ENCODE results near the gene RIT2. TPM values are rescaled to one million over a fixed set of nuclear protein-coding genes. Genes with fewer than 3 reads are reported as not detected.
A peak's percentile ranks its signal among the peaks of the same experiment; 100 is the strongest.

RIT2 gene
- total and polyA plus RNA-seq, 4 donors, result 7.1 to 30.1 (median 22.4) TPM

- no peak for DNase-seq (ENCODE audit: low read depth in 4 of 6, low spot score in 6 of 6)
- no CpG with 5 or more reads among the region's 2 CpGs for WGBS (ENCODE audit: insufficient coverage)
- H3K27me3 ChIP-seq (ENCODE audit: control insufficient read depth, insufficient read depth, low read length), result no peaks in the 10 kb centered on the region
These were observed 260.9 kb downstream of the RIT2 start for GRCh38 chr18:42854558-42854957.

GRCh38 chr18:42850174-42851083 is 265.1 kb downstream of the RIT2 start:
- DNase-seq (ENCODE audit: low read depth in 4 of 6, low spot score in 6 of 6), result peak in 1 of 6 donors; percentile 46
- Histone ChIP-seq H3K27ac (ENCODE audit: low read depth, low read length) (no peak overlapping the region), H3K27me3 (ENCODE audit: control insufficient read depth, insufficient read depth, low read length) (no peaks in the 10 kb centered on the region), H3K9me3 (ENCODE audit: control insufficient read depth, insufficient read depth, low read length) (no peaks in the 10 kb centered on the region), H3K36me3 (ENCODE audit: control insufficient read depth, insufficient read depth, low read length) (no peaks in the 10 kb centered on the region), H3K4me1 (ENCODE audit: control insufficient read depth, insufficient read depth, low read length) (no peaks in the 10 kb centered on the region), H3K4me3 (ENCODE audit: low read depth, low read length) (no peak overlapping the region)
- no CpG with 5 or more reads among the region's 5 CpGs for WGBS (ENCODE audit: insufficient coverage)

More at GRCh38 chr18:42854558-42854957, 260.9 kb downstream of the RIT2 start:
- Histone ChIP-seq H3K36me3 (ENCODE audit: control insufficient read depth, insufficient read depth, low read length) (no peaks in the 10 kb centered on the region), H3K9me3 (ENCODE audit: control insufficient read depth, insufficient read depth, low read length) (no peaks in the 10 kb centered on the region), H3K4me1 (ENCODE audit: control insufficient read depth, insufficient read depth, low read length) (no peaks in the 10 kb centered on the region), H3K27ac (ENCODE audit: low read depth, low read length) (no peak overlapping the region), H3K4me3 (ENCODE audit: low read depth, low read length) (no peak overlapping the region)

GRCh38 chr18:42839408-42839807 is 276.1 kb downstream of the RIT2 start:
- no peak overlapping the region for H3K4me3 ChIP-seq (ENCODE audit: low read depth, low read length)
- no peak for DNase-seq (ENCODE audit: low read depth in 4 of 6, low spot score in 6 of 6)
- 100% methylated on average over 1 of the region's 1 CpG for WGBS (ENCODE audit: insufficient coverage)
- no peaks in the 10 kb centered on the region for H3K4me1 ChIP-seq (ENCODE audit: control insufficient read depth, insufficient read depth, low read length)
- no peak overlapping the region for H3K27ac ChIP-seq (ENCODE audit: low read depth, low read length)
- no peaks in the 10 kb centered on the region for H3K27me3 ChIP-seq (ENCODE audit: control insufficient read depth, insufficient read depth, low read length)
- no peaks in the 10 kb centered on the region for H3K36me3 ChIP-seq (ENCODE audit: control insufficient read depth, insufficient read depth, low read length)
- H3K9me3 ChIP-seq (ENCODE audit: control insufficient read depth, insufficient read depth, low read length), result no peaks in the 10 kb centered on the region

DNA sequence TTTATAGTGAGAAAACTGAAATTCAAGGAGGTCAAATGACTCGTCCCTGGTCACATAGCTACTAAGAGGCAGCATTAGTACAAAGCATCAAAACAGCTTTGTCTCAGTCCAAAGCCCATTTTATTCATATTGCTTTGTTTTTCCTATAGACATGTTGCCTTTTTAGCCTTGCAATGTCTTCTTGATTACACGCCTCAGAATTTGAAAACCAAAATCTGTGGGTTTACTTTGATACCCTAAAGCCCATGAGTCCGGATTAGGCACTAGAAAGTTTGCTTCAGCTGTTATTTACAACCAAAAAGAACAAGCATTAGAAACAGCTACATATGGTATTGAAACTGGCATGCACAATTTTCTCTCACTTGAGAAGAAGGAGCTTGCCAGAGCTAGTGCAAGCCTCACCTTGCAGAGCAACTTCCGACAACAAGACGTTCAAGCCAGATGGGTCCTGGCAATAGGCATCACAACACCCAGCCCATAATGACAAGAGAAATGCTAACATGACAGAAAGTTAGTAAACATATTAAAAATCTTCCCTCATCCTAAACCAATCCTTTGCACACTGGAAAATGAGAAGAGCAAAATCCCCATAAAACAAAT is 276.8 kb downstream of the RIT2 start:
- peak in 1 of 6 donors; percentile 71 for DNase-seq (ENCODE audit: low read depth in 4 of 6, low spot score in 6 of 6)
- H3K27ac ChIP-seq (ENCODE audit: low read depth, low read length), result no peak overlapping the region
- no peaks in the 10 kb centered on the region for H3K36me3 ChIP-seq (ENCODE audit: control insufficient read depth, insufficient read depth, low read length)
- 100% methylated on average over 3 of the region's 5 CpGs for WGBS (ENCODE audit: insufficient coverage)
- H3K4me3 ChIP-seq (ENCODE audit: low read depth, low read length), result no peak overlapping the region
- H3K4me1 ChIP-seq (ENCODE audit: control insufficient read depth, insufficient read depth, low read length), result no peaks in the 10 kb centered on the region
- no peaks in the 10 kb centered on the region for H3K9me3 ChIP-seq (ENCODE audit: control insufficient read depth, insufficient read depth, low read length)
- H3K27me3 ChIP-seq (ENCODE audit: control insufficient read depth, insufficient read depth, low read length), result no peaks in the 10 kb centered on the region

GRCh38 chr18:42830936-42831335 is 284.5 kb downstream of the RIT2 start:
- DNase-seq (ENCODE audit: low read depth in 4 of 6, low spot score in 6 of 6), result peak in 1 of 6 donors; percentile 44
- Histone ChIP-seq H3K36me3 (ENCODE audit: control insufficient read depth, insufficient read depth, low read length) (no peaks in the 10 kb centered on the region), H3K4me1 (ENCODE audit: control insufficient read depth, insufficient read depth, low read length) (no peaks in the 10 kb centered on the region), H3K27me3 (ENCODE audit: control insufficient read depth, insufficient read depth, low read length) (no peaks in the 10 kb centered on the region), H3K4me3 (ENCODE audit: low read depth, low read length) (no peak overlapping the region), H3K9me3 (ENCODE audit: control insufficient read depth, insufficient read depth, low read length) (no peaks in the 10 kb centered on the region), H3K27ac (ENCODE audit: low read depth, low read length) (no peak overlapping the region)

GRCh38 chr18:42828881-42829280 is 286.6 kb downstream of the RIT2 start:
- no peak for DNase-seq (ENCODE audit: low read depth in 4 of 6, low spot score in 6 of 6)
- H3K36me3 ChIP-seq (ENCODE audit: control insufficient read depth, insufficient read depth, low read length), result no peaks in the 10 kb centered on the region

DNA sequence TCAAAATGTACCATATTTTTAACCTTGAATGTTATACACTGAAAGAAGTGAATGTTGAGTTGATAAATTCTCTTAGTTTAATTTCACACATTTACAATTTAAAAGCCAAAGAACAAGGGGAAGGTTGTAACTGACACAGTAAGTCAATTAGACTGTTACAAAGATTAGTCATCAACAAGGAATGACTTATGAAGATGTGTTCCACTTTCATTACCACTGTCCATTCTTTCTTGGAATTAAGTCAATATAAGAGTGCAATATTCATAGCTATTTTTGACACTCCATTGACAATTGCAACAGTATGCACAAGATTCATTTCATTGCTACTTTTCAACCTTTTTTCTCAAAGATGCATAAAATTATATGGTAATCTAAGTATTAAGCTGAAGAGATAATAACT is 291.3 kb downstream of the RIT2 start:
- Histone ChIP-seq H3K9me3 (ENCODE audit: control insufficient read depth, insufficient read depth, low read length) (no peaks in the 10 kb centered on the region), H3K36me3 (ENCODE audit: control insufficient read depth, insufficient read depth, low read length) (no peaks in the 10 kb centered on the region), H3K4me1 (ENCODE audit: control insufficient read depth, insufficient read depth, low read length) (no peaks in the 10 kb centered on the region), H3K27me3 (ENCODE audit: control insufficient read depth, insufficient read depth, low read length) (no peaks in the 10 kb centered on the region), H3K4me3 (ENCODE audit: low read depth, low read length) (no peak overlapping the region), H3K27ac (ENCODE audit: low read depth, low read length) (no peak overlapping the region)
- no peak for DNase-seq (ENCODE audit: low read depth in 4 of 6, low spot score in 6 of 6)

More at GRCh38 chr18:42828881-42829280, 286.6 kb downstream of the RIT2 start:
- 88% methylated on average over 1 of the region's 1 CpG for WGBS (ENCODE audit: insufficient coverage)
- Histone ChIP-seq H3K9me3 (ENCODE audit: control insufficient read depth, insufficient read depth, low read length) (no peaks in the 10 kb centered on the region), H3K4me1 (ENCODE audit: control insufficient read depth, insufficient read depth, low read length) (no peaks in the 10 kb centered on the region), H3K27ac (ENCODE audit: low read depth, low read length) (no peak overlapping the region), H3K4me3 (ENCODE audit: low read depth, low read length) (no peak overlapping the region), H3K27me3 (ENCODE audit: control insufficient read depth, insufficient read depth, low read length) (no peaks in the 10 kb centered on the region)

- Histone ChIP-seq H3K27ac (ENCODE audit: low read depth, low read length) (no peak overlapping the region), H3K4me3 (ENCODE audit: low read depth, low read length) (no peak overlapping the region), H3K27me3 (ENCODE audit: control insufficient read depth, insufficient read depth, low read length) (no peaks in the 10 kb centered on the region), H3K4me1 (ENCODE audit: control insufficient read depth, insufficient read depth, low read length) (no peaks in the 10 kb centered on the region), H3K9me3 (ENCODE audit: control insufficient read depth, insufficient read depth, low read length) (no peaks in the 10 kb centered on the region), H3K36me3 (ENCODE audit: control insufficient read depth, insufficient read depth, low read length) (no peaks in the 10 kb centered on the region)
- WGBS (ENCODE audit: insufficient coverage), result 80% methylated on average over 1 of the region's 3 CpGs
- DNase-seq (ENCODE audit: low read depth in 4 of 6, low spot score in 6 of 6), result peak in 1 of 6 donors; percentile 45
These were observed 292.8 kb downstream of the RIT2 start for GRCh38 chr18:42822711-42823110.

GRCh38 chr18:42821492-42821891 is 294.0 kb downstream of the RIT2 start:
- no CpG with 5 or more reads among the region's 4 CpGs for WGBS (ENCODE audit: insufficient coverage)
- Histone ChIP-seq H3K27me3 (ENCODE audit: control insufficient read depth, insufficient read depth, low read length) (no peaks in the 10 kb centered on the region), H3K36me3 (ENCODE audit: control insufficient read depth, insufficient read depth, low read length) (no peaks in the 10 kb centered on the region), H3K4me3 (ENCODE audit: low read depth, low read length) (no peak overlapping the region), H3K9me3 (ENCODE audit: control insufficient read depth, insufficient read depth, low read length) (no peaks in the 10 kb centered on the region), H3K27ac (ENCODE audit: low read depth, low read length) (no peak overlapping the region), H3K4me1 (ENCODE audit: control insufficient read depth, insufficient read depth, low read length) (no peaks in the 10 kb centered on the region)
- DNase-seq (ENCODE audit: low read depth in 4 of 6, low spot score in 6 of 6), result no peak

DNA sequence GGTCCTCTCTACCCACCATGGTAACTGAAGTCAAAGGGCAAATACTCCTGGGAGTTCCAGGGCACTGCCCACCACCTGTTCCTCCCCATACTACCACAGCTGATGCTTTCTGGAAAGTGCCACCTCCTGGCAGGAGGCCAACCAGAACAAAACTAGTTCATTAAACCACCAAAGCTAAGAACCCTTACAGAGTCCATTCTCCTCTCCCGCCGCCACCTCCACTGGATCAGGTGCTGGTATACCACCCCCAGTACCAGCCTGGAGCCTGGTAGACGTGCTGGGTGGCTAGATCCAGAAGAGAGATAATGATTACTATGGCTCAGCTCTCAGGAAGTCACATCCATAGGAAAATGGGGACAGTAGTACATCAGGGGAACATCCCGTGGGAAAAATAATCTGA is 300.9 kb downstream of the RIT2 start:
- WGBS (ENCODE audit: insufficient coverage), result 100% methylated on average over 1 of the region's 4 CpGs
- Histone ChIP-seq H3K4me1 (ENCODE audit: control insufficient read depth, insufficient read depth, low read length) (no peaks in the 10 kb centered on the region), H3K27me3 (ENCODE audit: control insufficient read depth, insufficient read depth, low read length) (no peaks in the 10 kb centered on the region), H3K4me3 (ENCODE audit: low read depth, low read length) (no peak overlapping the region), H3K27ac (ENCODE audit: low read depth, low read length) (no peak overlapping the region), H3K9me3 (ENCODE audit: control insufficient read depth, insufficient read depth, low read length) (no peaks in the 10 kb centered on the region), H3K36me3 (ENCODE audit: control insufficient read depth, insufficient read depth, low read length) (no peaks in the 10 kb centered on the region)
- DNase-seq (ENCODE audit: low read depth in 4 of 6, low spot score in 6 of 6), result no peak
